Endothelial cell (in vitro differentiated cells): ENCODE data around the gene SPEM1. TPM values are rescaled to one million over a fixed set of nuclear protein-coding genes. Genes with fewer than 3 reads are reported as not detected.

Experiments
- DNase-seq: peaks from one replicate; pipeline ENCODE4 v3.0.0; 2021; ENCODE audit warnings: low spot score
- H3K27ac Mint-ChIP-seq: one replicate; pipeline ENCODE4 v1.8.0; 2021; ENCODE audit warnings: mixed read lengths, inconsistent platforms; ENCODE audit not compliant: unreplicated experiment
- H3K27me3 Mint-ChIP-seq: one replicate; pipeline ENCODE4 v1.8.0; 2021; ENCODE audit warnings: mild to moderate bottlenecking, moderate library complexity, mixed read lengths, inconsistent platforms; ENCODE audit not compliant: unreplicated experiment
- H3K36me3 Mint-ChIP-seq: one replicate; pipeline ENCODE4 v1.8.0; 2021; ENCODE audit warnings: mild to moderate bottlenecking, low read depth, mixed read lengths, inconsistent platforms; ENCODE audit not compliant: unreplicated experiment
- H3K4me1 Mint-ChIP-seq: one replicate; pipeline ENCODE4 v1.8.0; 2021; ENCODE audit warnings: mild to moderate bottlenecking, mixed read lengths, inconsistent platforms; ENCODE audit not compliant: unreplicated experiment
- H3K4me3 Mint-ChIP-seq: one replicate; pipeline ENCODE4 v1.8.0; 2021; ENCODE audit warnings: mild to moderate bottlenecking, mixed read lengths, inconsistent platforms; ENCODE audit not compliant: unreplicated experiment
- H3K9me3 Mint-ChIP-seq: one replicate; pipeline ENCODE4 v1.8.0; 2021; ENCODE audit warnings: mixed read lengths, inconsistent platforms; ENCODE audit not compliant: unreplicated experiment
- CTCF ChIP-seq: fragments of 200-600 bp; sonication (generic); IDR thresholded peaks from one replicate; pipeline ENCODE4 v1.5.0; 2021; ENCODE audit warnings: antibody characterized with exemption; ENCODE audit not compliant: unreplicated experiment
- total RNA-seq: library from RNA; stranded (reverse); fragmentation: NEBNext Ultra II Directional; extraction: Animal tissue kit (Norgen Biotek cat#: 25700); gene quantifications from one replicate; pipeline ENCODE4 v1.2.1, GENCODE V29; 2021; ENCODE audit not compliant: unreplicated experiment

The SPEM1 gene
- total RNA-seq, 1 donor from 2014 or later, result 0.38 TPM

- peaks cover 5% of the 10 kb centered on the region for H3K36me3 Mint-ChIP-seq
- no peak for TF ChIP-seq CTCF
Observed at GRCh38 chr17:7462474-7463371, 42.6 kb downstream of the SPEM1 start.

GRCh38 chr17:7463372-7463846 is 43.3 kb downstream of the SPEM1 start:
- TF ChIP-seq CTCF, result no peak
- Mint-ChIP-seq H3K4me3 (no peak overlapping the region), H3K27me3 (peaks cover 11% of the 10 kb centered on the region), H3K4me1 (peaks cover 5% of the 10 kb centered on the region), H3K36me3 (peaks cover 5% of the 10 kb centered on the region), H3K9me3 (no peaks in the 10 kb centered on the region), H3K27ac (no peak overlapping the region)
- DNase-seq, result no peak

More at GRCh38 chr17:7462474-7463371, 42.6 kb downstream of the SPEM1 start:
- Mint-ChIP-seq H3K4me1 (peaks cover 5% of the 10 kb centered on the region), H3K27ac (no peak overlapping the region), H3K27me3 (peaks cover 11% of the 10 kb centered on the region), H3K4me3 (no peak overlapping the region), H3K9me3 (no peaks in the 10 kb centered on the region)
- no peak for DNase-seq

GRCh38 chr17:7464081-7464480 is 44.0 kb downstream of the SPEM1 start:
- no peak for TF ChIP-seq CTCF
- Mint-ChIP-seq H3K36me3 (peaks cover 5% of the 10 kb centered on the region), H3K4me3 (no peak overlapping the region), H3K4me1 (peaks cover 5% of the 10 kb centered on the region), H3K27me3 (peaks cover 11% of the 10 kb centered on the region), H3K27ac (no peak overlapping the region), H3K9me3 (no peaks in the 10 kb centered on the region)
- no peak for DNase-seq

GRCh38 chr17:7465597-7466275 is 45.6 kb downstream of the SPEM1 start:
- Mint-ChIP-seq H3K4me1 (peaks cover 5% of the 10 kb centered on the region), H3K9me3 (no peaks in the 10 kb centered on the region), H3K4me3 (no peak overlapping the region), H3K27ac (no peak overlapping the region), H3K36me3 (peaks cover 5% of the 10 kb centered on the region), H3K27me3 (peaks cover 11% of the 10 kb centered on the region)
- TF ChIP-seq CTCF, result no peak
- DNase-seq, result no peak

- TF ChIP-seq CTCF, result no peak
- DNase-seq, result no peak
- H3K4me3 Mint-ChIP-seq, result no peak overlapping the region
- peaks cover 2% of the 10 kb centered on the region for H3K36me3 Mint-ChIP-seq
- peaks cover 8% of the 10 kb centered on the region for H3K27me3 Mint-ChIP-seq
- peaks cover 5% of the 10 kb centered on the region for H3K4me1 Mint-ChIP-seq
- no peaks in the 10 kb centered on the region for H3K9me3 Mint-ChIP-seq
- H3K27ac Mint-ChIP-seq, result no peak overlapping the region
Observed at GRCh38 chr17:7466318-7466638, 46.2 kb downstream of the SPEM1 start.
